Panc1 (cell line): ENCODE measurements around the gene RRAGC. TPM values are rescaled to one million over a fixed set of nuclear protein-coding genes. Genes with fewer than 3 reads are reported as not detected.

Experiments used
- ATAC-seq: fragments of 200-7000 bp; cut with Tn5 transposase; 2 replicates; pipeline ENCODE4 v1.9.1; 2020; ENCODE audit warnings: mild to moderate bottlenecking, moderate library complexity
- BruUV-seq: library from RNA; stranded (reverse); fragments of 400-500 nt; replicated peaks from 2 replicates; lab custom pipeline; 2021; lab: Mats Ljungman, UMichigan
- CTCF ChIA-PET: fragments of 300-600 bp; sonication (Branson Sonifier 250); formaldehyde crosslinking; loops from one replicate; lab custom pipeline; 2022; ENCODE audit warnings: antibody characterized with exemption; lab: Charles Lee
- POLR2A ChIA-PET: fragments of 300-600 bp; sonication (Branson Sonifier 250); formaldehyde crosslinking; loops from one replicate; lab custom pipeline; 2022; ENCODE audit warnings: antibody characterized with exemption; lab: Charles Lee
- DNase-seq: peaks from one replicate; pipeline ENCODE4 v3.0.0-alpha.2; 2010; ENCODE audit warnings: low read depth, low spot score
- H3K27ac ChIP-seq: 2 replicates; pipeline ENCODE4 v1.5.1; 2011; ENCODE audit warnings: mild to moderate bottlenecking, low read length, inconsistent platforms
- H3K27me3 ChIP-seq: fragments of 200-500 bp; sonication (Bioruptor generic); 2 replicates; pipeline ENCODE4 v1.6.0; 2014; ENCODE audit warnings: low read length, inconsistent platforms; ENCODE audit not compliant: control insufficient read depth, insufficient read depth
- H3K36me3 ChIP-seq: fragments of 200-500 bp; sonication (Bioruptor generic); 2 replicates; pipeline ENCODE4 v1.5.1; 2014; ENCODE audit warnings: inconsistent platforms, mild to moderate bottlenecking, low read length, moderate library complexity; ENCODE audit not compliant: control insufficient read depth, insufficient read depth
- H3K4me1 ChIP-seq: 2 replicates; pipeline ENCODE4 v1.5.1; 2011; ENCODE audit warnings: inconsistent platforms, mild to moderate bottlenecking, low read length, moderate library complexity; ENCODE audit not compliant: control insufficient read depth, insufficient read depth
- H3K4me3 ChIP-seq, 2 experiments: 2 replicates each; pipeline ENCODE4 v1.5.1; 2011 to 2012; ENCODE audit warnings: low read depth in 2 of 2, low read length in 2 of 2, mild to moderate bottlenecking in 2 of 2, inconsistent platforms in 1 of 2, moderate library complexity in 1 of 2
- H3K9me3 ChIP-seq: fragments of 200-500 bp; sonication (Bioruptor generic); 2 replicates; pipeline ENCODE4 v1.5.1; 2014; ENCODE audit warnings: low read depth, mild to moderate bottlenecking, inconsistent platforms, low read length, moderate library complexity; ENCODE audit not compliant: control insufficient read depth, insufficient read depth
- POLR2AphosphoS5 ChIP-seq: IDR thresholded peaks from 2 replicates; pipeline ENCODE4 v1.6.1; 2012; ENCODE audit warnings: mild to moderate bottlenecking, low read depth, low read length, moderate library complexity
- SIN3A ChIP-seq: IDR thresholded peaks from 2 replicates; pipeline ENCODE4 v1.6.1; 2012; ENCODE audit warnings: low read depth, mild to moderate bottlenecking, low read length, moderate library complexity, borderline replicate concordance; ENCODE audit not compliant: insufficient read depth
- TCF7L2 ChIP-seq: IDR thresholded peaks from 2 replicates; pipeline ENCODE4 v1.6.1; 2011; ENCODE audit warnings: mild to moderate bottlenecking, low read depth, low read length, inconsistent platforms
- in situ Hi-C: cut with HindIII; loops from 2 replicates; pipeline ENCODE4 v1.10.0; 2016; ENCODE audit warnings: low sequenced_read_pairs, low pct_unique_long_range_greater_than_20kb
- intact Hi-C: fragments of 100-400 bp; cut with micrococcal nuclease; formaldehyde crosslinking; loops from one replicate; pipeline ENCODE4 v1.10.0; 2022; ENCODE audit not compliant: unreplicated experiment
- total RNA-seq: library from RNA; stranded (reverse); gene quantifications from one replicate; pipeline ENCODE4 v1.2.1, GENCODE V29; 2021; ENCODE audit not compliant: unreplicated experiment
- TF ChIP-seq, protein P1 (sequence below): fragments of 450-650 bp; IDR thresholded peaks from 2 replicates; pipeline ENCODE4 v1.5.1; 2017; ENCODE audit warnings: mild to moderate bottlenecking
- TF ChIP-seq, protein P2 (sequence below), 2 experiments: IDR thresholded peaks; 2 replicates each; pipeline ENCODE4 v1.6.1; 2011 to 2012; ENCODE audit warnings: low read depth in 2 of 2, control low read depth in 1 of 2, low read length in 1 of 2, mild to moderate bottlenecking in 1 of 2, moderate library complexity in 1 of 2; ENCODE audit not compliant: insufficient read depth in 1 of 2

RRAGC gene
- total RNA-seq, 1 experiment from 2014 or later: 44.3 TPM

DNA sequence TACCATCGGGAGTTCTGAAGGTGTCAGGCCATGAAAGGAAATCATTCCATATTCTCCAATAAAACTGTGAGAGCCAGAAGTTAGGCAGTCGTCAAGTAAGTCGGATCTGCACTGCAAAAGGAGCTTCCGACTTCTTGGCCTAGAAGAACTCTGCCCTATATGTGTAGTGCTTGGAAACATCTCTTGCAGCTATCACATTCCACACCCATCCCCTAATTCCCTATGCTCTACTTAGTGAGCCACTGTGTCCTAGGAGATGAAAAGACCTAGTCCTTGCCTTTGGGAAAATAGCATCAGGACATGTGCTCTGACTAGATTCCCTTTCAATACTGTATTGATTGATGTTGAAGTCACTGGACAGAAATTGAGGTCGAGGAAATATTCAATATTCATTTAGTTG, 30.0 kb upstream of the RRAGC start:
- ChIA-PET CTCF (no interaction called here), POLR2A (no interaction called here)
- in situ Hi-C loops: no loop called here
- ATAC-seq (no peak), DNase-seq (no peak)
- no peak overlapping the region for H3K27ac ChIP-seq
- intact Hi-C loops: no loop called here
- H3K4me3 ChIP-seq: no peak overlapping the region
- no peaks in the 10 kb centered on the region for H3K4me1 ChIP-seq
- H3K36me3 ChIP-seq: no peaks in the 10 kb centered on the region
- no peaks in the 10 kb centered on the region for H3K27me3 ChIP-seq
- no TSS peak for BruUV-seq
- H3K9me3 ChIP-seq: no peaks in the 10 kb centered on the region
- TF ChIP-seq POLR2AphosphoS5 (no peak), TCF7L2 (no peak)
- TF ChIP-seq, protein P1, sequence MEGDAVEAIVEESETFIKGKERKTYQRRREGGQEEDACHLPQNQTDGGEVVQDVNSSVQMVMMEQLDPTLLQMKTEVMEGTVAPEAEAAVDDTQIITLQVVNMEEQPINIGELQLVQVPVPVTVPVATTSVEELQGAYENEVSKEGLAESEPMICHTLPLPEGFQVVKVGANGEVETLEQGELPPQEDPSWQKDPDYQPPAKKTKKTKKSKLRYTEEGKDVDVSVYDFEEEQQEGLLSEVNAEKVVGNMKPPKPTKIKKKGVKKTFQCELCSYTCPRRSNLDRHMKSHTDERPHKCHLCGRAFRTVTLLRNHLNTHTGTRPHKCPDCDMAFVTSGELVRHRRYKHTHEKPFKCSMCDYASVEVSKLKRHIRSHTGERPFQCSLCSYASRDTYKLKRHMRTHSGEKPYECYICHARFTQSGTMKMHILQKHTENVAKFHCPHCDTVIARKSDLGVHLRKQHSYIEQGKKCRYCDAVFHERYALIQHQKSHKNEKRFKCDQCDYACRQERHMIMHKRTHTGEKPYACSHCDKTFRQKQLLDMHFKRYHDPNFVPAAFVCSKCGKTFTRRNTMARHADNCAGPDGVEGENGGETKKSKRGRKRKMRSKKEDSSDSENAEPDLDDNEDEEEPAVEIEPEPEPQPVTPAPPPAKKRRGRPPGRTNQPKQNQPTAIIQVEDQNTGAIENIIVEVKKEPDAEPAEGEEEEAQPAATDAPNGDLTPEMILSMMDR: no peak

DNA sequence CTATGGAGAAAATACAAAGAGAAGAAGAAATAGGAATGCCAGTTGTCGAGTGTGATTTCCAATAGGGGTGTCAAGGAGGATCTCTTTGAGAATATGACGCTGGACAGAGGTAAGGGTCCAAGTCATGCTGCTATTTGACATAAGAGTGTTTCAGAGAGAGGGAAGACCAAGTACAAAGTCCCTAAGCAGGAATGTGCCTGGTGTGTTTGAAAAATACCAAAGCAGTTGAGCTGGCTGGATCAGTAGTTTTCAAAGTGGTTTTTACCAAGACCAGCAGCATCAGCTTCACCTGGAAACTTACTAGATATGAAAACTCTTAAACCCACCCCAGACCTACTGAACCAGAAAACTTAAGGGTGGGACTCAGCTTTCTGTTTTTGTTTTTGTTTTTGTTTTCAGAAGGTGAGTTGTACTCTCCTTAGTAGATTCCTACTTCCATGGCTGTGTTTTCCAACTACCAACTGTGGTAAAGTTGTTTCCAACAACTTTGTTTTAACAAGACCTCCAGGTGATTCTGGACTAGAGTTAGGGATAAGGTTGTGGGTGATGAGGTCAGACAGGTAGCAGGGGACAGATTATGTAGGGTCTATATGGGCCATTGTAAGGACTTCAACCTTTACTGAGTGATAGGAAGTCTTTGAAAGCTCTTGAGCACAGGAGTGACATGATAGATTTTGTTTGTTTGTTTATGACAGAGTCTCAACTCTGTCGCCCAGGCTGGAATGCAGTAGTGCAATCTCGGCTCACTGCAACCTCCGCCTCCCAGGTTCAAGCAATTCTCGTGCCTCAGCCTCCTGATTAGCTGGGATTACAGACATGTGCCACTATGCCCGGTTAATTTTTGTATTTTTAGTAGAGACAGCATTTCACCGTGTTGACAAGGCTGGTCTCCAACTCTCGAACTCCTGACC, 29.1 kb upstream of the RRAGC start:
- no peak for DNase-seq
- no peak for ATAC-seq
- in situ Hi-C loops: no loop called here
- Histone ChIP-seq H3K36me3 (no peaks in the 10 kb centered on the region), H3K4me3 (no peak overlapping the region), H3K9me3 (no peaks in the 10 kb centered on the region), H3K27me3 (no peaks in the 10 kb centered on the region), H3K4me1 (no peaks in the 10 kb centered on the region), H3K27ac (no peak overlapping the region)
- TF ChIP-seq, protein P1: no peak
- TF ChIP-seq POLR2AphosphoS5: no peak
- no peak for TF ChIP-seq SIN3A
- TF ChIP-seq TCF7L2: no peak
- TF ChIP-seq, protein P2, sequence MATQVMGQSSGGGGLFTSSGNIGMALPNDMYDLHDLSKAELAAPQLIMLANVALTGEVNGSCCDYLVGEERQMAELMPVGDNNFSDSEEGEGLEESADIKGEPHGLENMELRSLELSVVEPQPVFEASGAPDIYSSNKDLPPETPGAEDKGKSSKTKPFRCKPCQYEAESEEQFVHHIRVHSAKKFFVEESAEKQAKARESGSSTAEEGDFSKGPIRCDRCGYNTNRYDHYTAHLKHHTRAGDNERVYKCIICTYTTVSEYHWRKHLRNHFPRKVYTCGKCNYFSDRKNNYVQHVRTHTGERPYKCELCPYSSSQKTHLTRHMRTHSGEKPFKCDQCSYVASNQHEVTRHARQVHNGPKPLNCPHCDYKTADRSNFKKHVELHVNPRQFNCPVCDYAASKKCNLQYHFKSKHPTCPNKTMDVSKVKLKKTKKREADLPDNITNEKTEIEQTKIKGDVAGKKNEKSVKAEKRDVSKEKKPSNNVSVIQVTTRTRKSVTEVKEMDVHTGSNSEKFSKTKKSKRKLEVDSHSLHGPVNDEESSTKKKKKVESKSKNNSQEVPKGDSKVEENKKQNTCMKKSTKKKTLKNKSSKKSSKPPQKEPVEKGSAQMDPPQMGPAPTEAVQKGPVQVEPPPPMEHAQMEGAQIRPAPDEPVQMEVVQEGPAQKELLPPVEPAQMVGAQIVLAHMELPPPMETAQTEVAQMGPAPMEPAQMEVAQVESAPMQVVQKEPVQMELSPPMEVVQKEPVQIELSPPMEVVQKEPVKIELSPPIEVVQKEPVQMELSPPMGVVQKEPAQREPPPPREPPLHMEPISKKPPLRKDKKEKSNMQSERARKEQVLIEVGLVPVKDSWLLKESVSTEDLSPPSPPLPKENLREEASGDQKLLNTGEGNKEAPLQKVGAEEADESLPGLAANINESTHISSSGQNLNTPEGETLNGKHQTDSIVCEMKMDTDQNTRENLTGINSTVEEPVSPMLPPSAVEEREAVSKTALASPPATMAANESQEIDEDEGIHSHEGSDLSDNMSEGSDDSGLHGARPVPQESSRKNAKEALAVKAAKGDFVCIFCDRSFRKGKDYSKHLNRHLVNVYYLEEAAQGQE (IDR thresholded peaks at IDR 0.05; ENCODE audit: insufficient read depth in 1 of 2, low read depth in 2 of 2, low read length in 1 of 2): no peak
- POLR2A ChIA-PET: interaction anchor here (0.6 kb wide), 1 partner anchor 443 kb away, joined by 10 read pairs; no protein-coding TSS in a partner anchor
- intact Hi-C loops: no loop called here
- BruUV-seq: no TSS peak
- CTCF ChIA-PET: no interaction called here
